RPMI8226 (cell line): ENCODE measurements around the gene ATG5.
"Not testable (repeated sequence)": the region's sequence is repeated elsewhere in the genome, so short reads cannot be mapped to it uniquely, and the experiment has no call there.

Experiments used
- DNase-seq: peaks from one replicate; pipeline ENCODE4 v3.0.0-alpha.2; 2015

ATG5 gene

GRCh38 chr6:106152952-106153351 lies 172.6 kb downstream of the ATG5 start:
- no peak for DNase-seq

- not testable (repeated sequence) for DNase-seq
These were observed 173.1 kb downstream of the ATG5 start for GRCh38 chr6:106152476-106152875.

- DNase-seq, result no peak
These were observed 176.0 kb downstream of the ATG5 start for GRCh38 chr6:106149472-106150069.

- no peak for DNase-seq
These were observed 178.1 kb downstream of the ATG5 start for GRCh38 chr6:106147476-106147875.

- DNase-seq, result peak; percentile 47
These were observed 178.7 kb downstream of the ATG5 start for GRCh38 chr6:106146852-106147351.

GRCh38 chr6:106145741-106146227 lies 179.8 kb downstream of the ATG5 start:
- DNase-seq, result peak; percentile 80

GRCh38 chr6:106145144-106145543 lies 180.4 kb downstream of the ATG5 start:
- DNase-seq, result peak; percentile 74

- DNase-seq, result no peak
These were observed 181.9 kb downstream of the ATG5 start for GRCh38 chr6:106143665-106144064.

GRCh38 chr6:106142876-106143431 lies 182.6 kb downstream of the ATG5 start:
- no peak for DNase-seq

GRCh38 chr6:106141441-106142237 lies 183.9 kb downstream of the ATG5 start:
- peak; percentile 80 for DNase-seq

GRCh38 chr6:106138151-106138550 lies 187.4 kb downstream of the ATG5 start:
- DNase-seq, result no peak

- DNase-seq, result no peak
These were observed 188.7 kb downstream of the ATG5 start for GRCh38 chr6:106136845-106137244.

GRCh38 chr6:106135911-106136571 lies 189.5 kb downstream of the ATG5 start:
- no peak for DNase-seq

- DNase-seq, result no peak
These were observed 190.5 kb downstream of the ATG5 start for GRCh38 chr6:106134906-106135634.
